ENCODE measurements around the gene RNF146.
"Not testable (repeated sequence)": the region's sequence is repeated elsewhere in the genome, so short reads cannot be mapped to it uniquely, and the experiment has no call there.

Gene RNF146

GRCh38 chr6:127266178-127266891 lies at the start of gene RNF146:
Gene RNF146 (plus strand): TSS chr6:127266864. CDS start chr6:127280339, 13,475 bp downstream.
- DNase-seq (ENCODE audit: low read depth in 2 of 2): peak; percentile 47

- no peak for DNase-seq (ENCODE audit: low read depth in 2 of 2)
These were observed 46.8 kb upstream of the RNF146 start for GRCh38 chr6:127219869-127220268.

GRCh38 chr6:127221201-127221600 lies 45.5 kb upstream of the RNF146 start:
- DNase-seq (ENCODE audit: low read depth in 2 of 2): no peak

GRCh38 chr6:127222418-127222817 lies 44.2 kb upstream of the RNF146 start:
- no peak for DNase-seq (ENCODE audit: low read depth in 2 of 2)

- DNase-seq (ENCODE audit: low read depth in 2 of 2): no peak
These were observed 41.2 kb upstream of the RNF146 start for GRCh38 chr6:127225497-127225896.

- not testable (repeated sequence) for DNase-seq (ENCODE audit: low read depth in 2 of 2)
These were observed 32.8 kb upstream of the RNF146 start for GRCh38 chr6:127233819-127234218.

GRCh38 chr6:127243501-127243900 lies 23.2 kb upstream of the RNF146 start:
- no peak for DNase-seq (ENCODE audit: low read depth in 2 of 2)

GRCh38 chr6:127247114-127248096 lies 19.3 kb upstream of the RNF146 start:
- DNase-seq (ENCODE audit: low read depth in 2 of 2): no peak

- no peak for DNase-seq (ENCODE audit: low read depth in 2 of 2)
These were observed 17.0 kb upstream of the RNF146 start for GRCh38 chr6:127249621-127250020.

GRCh38 chr6:127255286-127255685 lies 11.4 kb upstream of the RNF146 start:
- DNase-seq (ENCODE audit: low read depth in 2 of 2): no peak

- no peak for DNase-seq (ENCODE audit: low read depth in 2 of 2)
These were observed 3.8 kb upstream of the RNF146 start for GRCh38 chr6:127262896-127263295.

GRCh38 chr6:127263481-127263880 lies 3.2 kb upstream of the RNF146 start:
- DNase-seq (ENCODE audit: low read depth in 2 of 2): no peak

- peak; percentile 18 to 20 for DNase-seq (ENCODE audit: low read depth in 2 of 2)
These were observed 405 bp downstream of the RNF146 start for GRCh38 chr6:127266892-127267645.

- DNase-seq (ENCODE audit: low read depth in 2 of 2): no peak
These were observed 1.3 kb downstream of the RNF146 start for GRCh38 chr6:127267646-127268625.

GRCh38 chr6:127272576-127272975 lies 5.9 kb downstream of the RNF146 start:
- DNase-seq (ENCODE audit: low read depth in 2 of 2): no peak

GRCh38 chr6:127273499-127273898 lies 6.8 kb downstream of the RNF146 start:
- DNase-seq (ENCODE audit: low read depth in 2 of 2): no peak

- DNase-seq (ENCODE audit: low read depth in 2 of 2): no peak
These were observed 9.7 kb downstream of the RNF146 start for GRCh38 chr6:127276331-127276730.

- DNase-seq (ENCODE audit: low read depth in 2 of 2): no peak
These were observed 11.5 kb downstream of the RNF146 start for GRCh38 chr6:127277878-127278843.

GRCh38 chr6:127279815-127280214 lies 13.2 kb downstream of the RNF146 start:
- DNase-seq (ENCODE audit: low read depth in 2 of 2): no peak

- no peak for DNase-seq (ENCODE audit: low read depth in 2 of 2)
These were observed 15.5 kb downstream of the RNF146 start for GRCh38 chr6:127282184-127282583.

All from stimulated activated CD8-positive, alpha-beta memory T cell treated with anti-CD3 and anti-CD28 coated beads, Interleukin-7, amount 100 ng/mL, for 1 hour (primary cell).